Activated T-helper 17 cell treated with anti-CD3 and anti-CD28 coated beads, Interleukin-2, amount 50 U/mL, for 72 hours (primary cell): ENCODE results near the gene COX4I2. TPM values are rescaled to one million over a fixed set of nuclear protein-coding genes. Genes with fewer than 3 reads are reported as not detected.
A peak's percentile ranks its signal among the peaks of the same experiment; 100 is the strongest.
"Not testable (repeated sequence)": the region's sequence is repeated elsewhere in the genome, so short reads cannot be mapped to it uniquely, and the experiment has no call there.

ENCODE experiments used
- ATAC-seq: fragments of 150-1000 bp; cut with Tn5 transposase; replicated peaks from 2 replicates; pipeline ENCODE4 v1.10.0; 2021; ENCODE audit warnings: mild to moderate bottlenecking, moderate library complexity
- H3K27ac Mint-ChIP-seq: one replicate; pipeline ENCODE4 v1.8.0; 2022; ENCODE audit warnings: mixed read lengths
- H3K27me3 Mint-ChIP-seq: one replicate; pipeline ENCODE4 v1.8.0; 2022; ENCODE audit warnings: mixed read lengths
- H3K36me3 Mint-ChIP-seq: one replicate; pipeline ENCODE4 v1.8.0; 2022; ENCODE audit warnings: low read depth, mild to moderate bottlenecking, mixed read lengths
- H3K4me1 Mint-ChIP-seq: one replicate; pipeline ENCODE4 v1.8.0; 2022; ENCODE audit warnings: mixed read lengths
- H3K4me3 Mint-ChIP-seq: one replicate; pipeline ENCODE4 v1.8.0; 2022; ENCODE audit warnings: mild to moderate bottlenecking, mixed read lengths
- H3K9me3 Mint-ChIP-seq: one replicate; pipeline ENCODE4 v1.8.0; 2022; ENCODE audit warnings: mixed read lengths
- total RNA-seq, 2 donors: library from RNA; stranded (reverse); gene quantifications; one replicate each; pipeline ENCODE4 v1.2.3, GENCODE V29; 2022

Gene COX4I2
- total RNA-seq, 2 donors from 2014 or later, result not detected

DNA sequence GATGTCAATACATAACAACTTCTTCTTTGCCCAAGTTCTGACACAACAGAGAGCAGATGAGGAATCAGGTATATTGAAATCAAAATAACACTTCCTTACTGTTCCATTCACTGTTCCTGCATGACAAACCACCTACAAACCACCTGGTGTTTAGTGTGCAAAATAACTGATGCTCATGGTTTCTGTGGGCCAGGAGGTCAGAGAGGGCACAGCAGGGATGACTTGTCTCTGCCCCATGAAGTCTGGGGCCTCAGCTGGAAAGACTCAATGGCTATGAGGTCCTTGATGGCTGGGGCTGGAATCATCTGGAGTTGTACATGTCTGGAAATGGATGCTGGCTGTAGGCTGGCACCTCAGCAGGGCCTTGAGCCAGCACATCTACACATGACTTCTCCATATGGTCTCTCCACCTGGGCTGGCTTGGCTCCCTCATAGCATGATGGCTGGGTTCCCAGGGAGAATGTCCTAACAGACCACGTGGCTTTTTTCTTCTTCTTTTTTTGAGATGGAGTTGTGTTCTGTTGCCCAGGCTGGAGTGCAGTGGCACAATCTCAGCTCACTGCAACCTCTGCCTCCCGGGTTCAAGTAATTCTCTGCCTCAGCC, 7.4 kb upstream of the COX4I2 start:
- no peaks in the 10 kb centered on the region for H3K27me3 Mint-ChIP-seq
- ATAC-seq, result peak; percentile 77
- H3K4me3 Mint-ChIP-seq, result no peak overlapping the region
- H3K36me3 Mint-ChIP-seq, result no peaks in the 10 kb centered on the region
- peaks cover 4% of the 10 kb centered on the region for H3K9me3 Mint-ChIP-seq
- H3K4me1 Mint-ChIP-seq, result no peaks in the 10 kb centered on the region
- no peak overlapping the region for H3K27ac Mint-ChIP-seq

- Mint-ChIP-seq H3K27me3 (no peaks in the 10 kb centered on the region), H3K27ac (no peak overlapping the region), H3K4me1 (no peaks in the 10 kb centered on the region), H3K36me3 (no peaks in the 10 kb centered on the region), H3K9me3 (peaks cover 1% of the 10 kb centered on the region), H3K4me3 (no peak overlapping the region)
- ATAC-seq, result no peak
Measured at GRCh38 chr20:31632548-31633338, 5.0 kb upstream of the COX4I2 start.

DNA sequence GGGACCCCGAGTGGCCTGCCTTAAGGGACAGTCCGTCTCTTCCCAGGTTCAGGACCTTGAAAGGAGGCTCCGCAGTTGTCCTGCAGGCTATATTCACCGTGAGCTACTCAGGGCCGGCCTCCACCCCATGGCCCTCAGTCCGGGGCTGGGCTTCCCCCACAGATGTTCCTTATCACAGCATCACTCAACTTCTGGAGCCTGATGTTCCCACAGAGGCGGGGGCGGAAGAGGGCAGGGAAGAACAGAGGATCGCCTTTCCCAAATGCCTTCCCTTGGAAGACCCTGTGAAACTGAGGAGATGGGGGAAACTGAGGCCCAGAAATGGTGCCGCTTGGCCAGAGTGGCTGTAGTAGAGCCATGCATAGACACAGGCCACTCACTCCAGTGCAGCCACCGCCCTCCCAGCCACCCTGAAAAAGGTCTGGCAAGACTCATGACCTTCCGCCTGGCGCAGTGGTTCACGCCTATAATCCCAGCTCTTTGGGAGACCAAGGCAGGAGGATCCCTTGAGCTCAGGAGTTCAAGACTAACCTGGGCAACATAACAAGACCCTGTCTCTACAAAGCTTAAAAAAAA, 4.3 kb upstream of the COX4I2 start:
- Mint-ChIP-seq H3K9me3 (no peaks in the 10 kb centered on the region), H3K4me1 (no peaks in the 10 kb centered on the region), H3K27ac (no peak overlapping the region), H3K4me3 (no peak overlapping the region), H3K27me3 (no peaks in the 10 kb centered on the region), H3K36me3 (no peaks in the 10 kb centered on the region)
- no peak for ATAC-seq

DNA sequence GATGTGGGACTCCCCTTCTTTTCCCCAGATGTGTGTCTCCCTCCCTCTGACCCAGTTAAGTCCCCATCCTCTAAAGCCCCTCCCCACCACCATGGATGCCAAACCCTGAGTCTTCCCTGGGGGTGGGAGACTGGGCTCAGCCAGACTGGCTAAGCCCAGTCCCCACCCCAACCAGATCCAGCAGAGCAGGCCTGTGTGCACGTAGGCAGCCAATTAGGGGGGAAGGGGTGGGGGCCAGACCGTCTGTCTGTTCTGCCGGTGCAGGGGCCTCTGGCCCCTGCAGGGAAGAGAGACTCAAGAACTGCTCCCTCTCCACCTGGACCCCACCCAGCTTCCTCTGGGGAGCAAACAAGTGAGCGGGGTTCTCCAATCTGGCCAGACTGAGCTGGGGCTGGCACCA, 605 bp downstream of the COX4I2 start:
- no peak overlapping the region for H3K4me3 Mint-ChIP-seq
- peaks cover 11% of the 10 kb centered on the region for H3K27me3 Mint-ChIP-seq
- ATAC-seq, result no peak
- H3K9me3 Mint-ChIP-seq, result no peaks in the 10 kb centered on the region
- no peak overlapping the region for H3K27ac Mint-ChIP-seq
- H3K4me1 Mint-ChIP-seq, result peaks cover 5% of the 10 kb centered on the region
- H3K36me3 Mint-ChIP-seq, result no peaks in the 10 kb centered on the region

GRCh38 chr20:31638816-31639215, 1.1 kb downstream of the COX4I2 start:
- Mint-ChIP-seq H3K27me3 (peaks cover 11% of the 10 kb centered on the region), H3K9me3 (no peaks in the 10 kb centered on the region), H3K4me3 (no peak overlapping the region), H3K4me1 (peaks cover 5% of the 10 kb centered on the region), H3K36me3 (no peaks in the 10 kb centered on the region), H3K27ac (no peak overlapping the region)
- ATAC-seq, result no peak

GRCh38 chr20:31640259-31640658, 2.5 kb downstream of the COX4I2 start:
- H3K27ac Mint-ChIP-seq, result no peak overlapping the region
- peaks cover 11% of the 10 kb centered on the region for H3K27me3 Mint-ChIP-seq
- H3K36me3 Mint-ChIP-seq, result no peaks in the 10 kb centered on the region
- no peak for ATAC-seq
- no peak overlapping the region for H3K4me3 Mint-ChIP-seq
- no peaks in the 10 kb centered on the region for H3K9me3 Mint-ChIP-seq
- H3K4me1 Mint-ChIP-seq, result peaks cover 5% of the 10 kb centered on the region

DNA sequence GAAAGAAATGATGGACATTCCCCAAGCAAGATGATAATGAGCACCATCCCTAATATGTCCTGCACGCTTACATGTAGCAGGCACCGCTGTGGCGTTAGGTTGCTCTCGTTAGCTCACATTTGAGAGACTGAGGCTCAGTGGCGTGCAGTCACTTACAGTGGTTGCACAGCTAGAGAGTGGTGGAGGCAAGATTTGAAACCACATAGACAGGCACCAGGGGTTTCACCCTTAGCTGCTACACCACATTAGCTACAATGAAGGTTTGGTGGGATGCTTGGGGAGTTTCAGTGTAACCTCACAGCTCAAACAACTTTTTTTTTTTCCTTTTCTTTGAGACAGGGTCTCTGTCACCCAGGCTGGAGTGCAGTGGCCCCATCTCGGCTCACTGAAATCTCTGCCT, 3.7 kb downstream of the COX4I2 start:
- no peaks in the 10 kb centered on the region for H3K36me3 Mint-ChIP-seq
- peaks cover 14% of the 10 kb centered on the region for H3K27me3 Mint-ChIP-seq
- peak; percentile 44 for ATAC-seq
- no peak overlapping the region for H3K27ac Mint-ChIP-seq
- H3K4me3 Mint-ChIP-seq, result no peak overlapping the region
- H3K4me1 Mint-ChIP-seq, result peaks cover 5% of the 10 kb centered on the region
- no peaks in the 10 kb centered on the region for H3K9me3 Mint-ChIP-seq

DNA sequence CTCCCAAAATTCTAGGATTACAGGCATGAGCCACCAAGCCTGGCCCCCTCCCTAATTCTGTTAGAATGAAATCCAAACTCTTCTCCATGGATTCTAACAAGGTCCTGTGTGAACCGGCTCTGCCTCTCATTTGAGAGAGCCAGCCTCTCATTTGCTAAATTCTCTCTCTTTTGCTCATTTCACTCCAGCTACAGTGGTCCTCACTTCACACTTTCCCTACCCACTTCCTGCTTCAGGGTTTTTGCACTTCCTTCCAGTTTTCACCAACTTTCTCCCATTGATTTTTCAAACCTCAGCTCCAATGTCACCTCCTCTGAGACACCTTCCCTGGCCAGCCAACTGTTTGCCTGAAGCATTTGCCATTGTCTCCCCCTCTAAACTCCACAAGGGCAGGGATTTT, 5.1 kb downstream of the COX4I2 start:
- no peaks in the 10 kb centered on the region for H3K9me3 Mint-ChIP-seq
- ATAC-seq, result no peak
- H3K27ac Mint-ChIP-seq, result no peak overlapping the region
- H3K4me1 Mint-ChIP-seq, result peaks cover 5% of the 10 kb centered on the region
- H3K36me3 Mint-ChIP-seq, result no peaks in the 10 kb centered on the region
- peaks cover 14% of the 10 kb centered on the region for H3K27me3 Mint-ChIP-seq
- no peak overlapping the region for H3K4me3 Mint-ChIP-seq

DNA sequence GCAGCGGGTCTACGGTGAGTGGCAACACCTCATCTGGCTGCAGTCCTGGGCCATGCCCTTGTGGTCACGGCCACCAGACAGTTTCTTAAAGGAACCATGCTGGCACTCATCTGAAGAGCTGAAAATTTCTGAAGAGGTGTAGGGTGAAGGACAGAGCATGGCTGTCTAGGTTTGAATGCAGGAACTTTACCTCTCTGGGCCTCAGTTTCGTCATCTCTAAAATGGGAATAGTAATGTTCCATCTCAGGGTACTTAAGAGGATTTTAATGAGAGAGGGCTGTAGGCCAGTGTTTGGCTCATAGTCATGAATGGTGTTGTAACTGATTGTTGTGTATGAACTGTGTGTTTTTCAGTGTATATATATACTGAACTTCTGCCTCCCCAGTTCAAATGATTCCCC, 5.8 kb downstream of the COX4I2 start:
- no peak for ATAC-seq

DNA sequence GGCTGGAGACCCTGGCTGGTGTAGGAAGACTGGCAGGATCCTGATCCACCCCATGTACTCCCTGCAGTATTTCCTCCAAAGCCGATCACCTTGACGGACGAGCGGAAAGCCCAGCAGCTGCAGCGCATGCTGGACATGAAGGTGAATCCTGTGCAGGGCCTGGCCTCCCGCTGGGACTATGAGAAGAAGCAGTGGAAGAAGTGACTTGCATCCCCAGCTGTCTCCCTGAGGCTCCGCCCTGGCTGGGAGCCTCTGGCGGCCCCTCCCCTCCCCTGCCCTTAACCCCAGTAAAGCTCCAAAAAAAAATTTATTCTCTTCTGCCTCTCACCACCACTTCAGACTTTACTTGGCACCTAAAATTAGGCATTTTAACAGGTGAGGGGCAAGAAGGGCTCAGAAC, 7.0 kb downstream of the COX4I2 start:
- H3K27ac Mint-ChIP-seq, result no peak overlapping the region

More for the DNA sequence above, 5.8 kb downstream of the COX4I2 start:
- no peaks in the 10 kb centered on the region for H3K36me3 Mint-ChIP-seq
- no peak overlapping the region for H3K27ac Mint-ChIP-seq
- H3K4me1 Mint-ChIP-seq, result peaks cover 5% of the 10 kb centered on the region
- H3K4me3 Mint-ChIP-seq, result no peak overlapping the region
- H3K27me3 Mint-ChIP-seq, result peaks cover 14% of the 10 kb centered on the region
- H3K9me3 Mint-ChIP-seq, result no peaks in the 10 kb centered on the region

DNA sequence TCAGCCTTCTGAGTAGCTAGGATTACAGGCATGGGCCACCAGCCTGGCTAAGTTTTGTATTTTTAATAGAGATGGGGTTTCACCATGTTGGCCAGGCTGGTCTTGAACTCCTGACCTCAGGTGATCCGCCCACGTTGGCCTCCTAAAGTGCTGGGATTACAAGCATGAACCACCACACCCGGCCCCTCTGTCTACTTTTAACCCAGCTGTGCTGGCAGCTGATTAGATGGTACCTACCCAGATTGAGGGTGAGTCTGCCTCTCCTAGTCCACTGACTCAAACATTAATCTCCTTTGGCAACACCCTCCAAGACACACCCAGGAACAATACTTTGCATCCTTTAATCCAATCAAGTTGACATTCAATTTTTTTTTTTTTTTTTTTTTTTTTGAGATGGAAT, 10.4 kb downstream of the COX4I2 start:
- ATAC-seq, H3K4me3 Mint-ChIP-seq, H3K36me3 Mint-ChIP-seq, H3K4me1 Mint-ChIP-seq, H3K27me3 Mint-ChIP-seq, H3K9me3 Mint-ChIP-seq, H3K27ac Mint-ChIP-seq: not testable (repeated sequence)

More for the DNA sequence above, 7.0 kb downstream of the COX4I2 start:
- ATAC-seq, result no peak
- Mint-ChIP-seq H3K4me1 (peaks cover 5% of the 10 kb centered on the region), H3K4me3 (no peak overlapping the region), H3K36me3 (no peaks in the 10 kb centered on the region), H3K9me3 (no peaks in the 10 kb centered on the region), H3K27me3 (peaks cover 14% of the 10 kb centered on the region)

DNA sequence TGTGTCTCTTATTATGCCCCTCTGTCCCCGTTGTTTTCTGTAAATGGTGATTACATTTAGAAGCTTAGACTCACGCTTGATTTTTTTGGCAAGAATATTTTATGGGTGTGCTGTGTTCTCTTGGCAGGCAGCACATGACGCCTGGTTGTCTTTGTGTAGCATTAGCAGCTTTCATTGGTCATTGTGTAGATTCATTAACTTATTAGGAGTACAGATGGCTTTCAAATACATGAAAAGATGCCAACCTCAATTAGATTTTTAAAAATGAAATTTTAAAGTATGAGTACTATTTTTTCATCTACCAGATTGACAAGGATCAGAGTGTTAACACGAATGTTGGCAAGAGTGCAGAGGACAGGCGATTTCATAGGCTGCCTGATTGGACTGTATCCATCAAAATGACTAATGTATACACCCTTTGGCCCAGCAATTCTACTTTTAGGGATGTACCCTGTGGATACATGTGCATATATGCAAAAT, 15.2 kb downstream of the COX4I2 start:
- no peak for ATAC-seq

GRCh38 chr20:31653561-31653960, 15.8 kb downstream of the COX4I2 start:
- H3K27ac Mint-ChIP-seq, result no peak overlapping the region
- no peaks in the 10 kb centered on the region for H3K27me3 Mint-ChIP-seq
- ATAC-seq, result no peak
- H3K4me1 Mint-ChIP-seq, result no peaks in the 10 kb centered on the region
- no peaks in the 10 kb centered on the region for H3K36me3 Mint-ChIP-seq
- no peaks in the 10 kb centered on the region for H3K9me3 Mint-ChIP-seq
- no peak overlapping the region for H3K4me3 Mint-ChIP-seq

More for the DNA sequence above, 15.2 kb downstream of the COX4I2 start:
- H3K36me3 Mint-ChIP-seq, result no peaks in the 10 kb centered on the region
- no peak overlapping the region for H3K4me3 Mint-ChIP-seq
- no peaks in the 10 kb centered on the region for H3K9me3 Mint-ChIP-seq
- H3K27me3 Mint-ChIP-seq, result no peaks in the 10 kb centered on the region
- H3K27ac Mint-ChIP-seq, result no peak overlapping the region
- no peaks in the 10 kb centered on the region for H3K4me1 Mint-ChIP-seq

GRCh38 chr20:31654534-31654933, 16.8 kb downstream of the COX4I2 start:
- Mint-ChIP-seq H3K9me3 (no peaks in the 10 kb centered on the region), H3K27me3 (no peaks in the 10 kb centered on the region), H3K36me3 (no peaks in the 10 kb centered on the region), H3K27ac (no peak overlapping the region), H3K4me1 (no peaks in the 10 kb centered on the region), H3K4me3 (no peak overlapping the region)
- ATAC-seq, result no peak
